Measurements from ENCODE around the gene SPRR5.

The SPRR5 gene

GRCh38 chr1:152946248-152946647 is 758 bp upstream of the SPRR5 start:
- TF ChIP-seq ZFX (IDR thresholded peaks at IDR 0.05) (no peak), CTCF (conservative IDR thresholded peaks at IDR 0.05) (no peak)

GRCh38 chr1:152951711-152952110 is 4.7 kb downstream of the SPRR5 start:
- TF ChIP-seq CTCF (conservative IDR thresholded peaks at IDR 0.05) (no peak), ZFX (IDR thresholded peaks at IDR 0.05) (no peak)
- no peak overlapping the region for H3K27ac ChIP-seq

More at GRCh38 chr1:152946248-152946647, 758 bp upstream of the SPRR5 start:
- no peak overlapping the region for H3K27ac ChIP-seq

DNA sequence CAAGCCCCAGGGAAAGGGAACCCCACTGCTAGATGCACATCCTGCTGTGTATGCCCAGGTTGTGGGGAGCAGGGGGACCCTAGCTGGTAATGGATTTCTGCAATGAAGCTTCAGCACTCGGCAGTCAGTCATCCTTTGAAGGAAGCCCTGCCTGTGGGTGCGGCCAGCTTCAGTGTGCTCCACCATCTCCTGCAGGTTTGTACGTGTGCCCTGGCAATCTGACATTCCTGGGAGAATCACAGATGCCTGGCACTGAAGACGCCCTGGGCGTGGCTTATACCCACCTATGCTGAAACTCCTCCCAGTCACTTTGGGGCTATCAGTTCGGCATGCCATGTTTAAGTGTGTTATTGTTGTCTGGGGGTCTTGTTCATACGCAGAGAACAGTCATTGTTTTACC is 6.8 kb downstream of the SPRR5 start:
- H3K27ac ChIP-seq = no peak overlapping the region

DNA sequence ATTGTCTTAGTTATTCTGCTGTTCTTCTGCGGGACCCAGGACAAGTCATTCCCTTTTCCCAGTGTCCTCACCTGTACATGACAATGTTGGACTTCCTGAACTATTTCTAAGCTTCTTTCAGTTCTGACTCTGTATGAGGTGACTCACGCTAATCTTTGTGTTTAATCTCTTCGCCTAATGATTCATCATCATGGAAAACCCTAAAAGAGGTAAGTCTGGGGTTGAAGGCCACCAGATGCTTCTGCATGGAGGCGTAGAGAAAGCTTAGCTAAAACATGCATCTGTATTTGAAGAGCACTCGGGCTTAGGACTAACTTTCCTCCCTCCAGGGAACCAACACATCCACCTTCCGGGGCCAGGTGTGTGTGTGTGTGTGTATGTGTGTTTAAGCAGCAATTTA is 7.4 kb downstream of the SPRR5 start:
- no peak overlapping the region for H3K27ac ChIP-seq
- TF ChIP-seq CTCF (conservative IDR thresholded peaks at IDR 0.05) (no peak), ZFX (IDR thresholded peaks at IDR 0.05) (no peak)

More for the DNA sequence above, 6.8 kb downstream of the SPRR5 start:
- no peak for TF ChIP-seq ZFX (IDR thresholded peaks at IDR 0.05)
- no peak for TF ChIP-seq CTCF (conservative IDR thresholded peaks at IDR 0.05)

GRCh38 chr1:152957561-152957960 is 10.6 kb downstream of the SPRR5 start:
- TF ChIP-seq ZFX (IDR thresholded peaks at IDR 0.05) (no peak), CTCF (conservative IDR thresholded peaks at IDR 0.05) (no peak)
- H3K27ac ChIP-seq = no peak overlapping the region

DNA sequence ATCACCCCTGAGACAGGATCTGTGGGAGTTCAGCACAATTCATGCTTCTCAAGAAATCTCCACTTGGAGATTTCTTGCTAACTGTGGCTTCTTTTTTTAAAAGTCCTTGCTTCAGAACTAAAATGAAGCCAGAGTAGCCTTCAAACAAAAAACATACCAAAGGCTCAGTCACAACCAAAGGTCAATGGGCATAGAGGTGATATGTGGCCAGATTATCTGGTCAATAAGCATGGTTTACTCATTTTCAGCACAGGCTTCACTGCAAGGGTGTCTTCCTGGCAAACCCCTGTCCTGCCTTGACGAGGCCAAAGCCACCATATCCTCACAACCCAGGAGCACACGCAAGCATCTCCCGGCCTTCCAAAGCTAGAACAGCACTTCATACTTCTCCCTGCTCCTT is 12.3 kb downstream of the SPRR5 start:
- H3K27ac ChIP-seq = no peak overlapping the region
- no peak for TF ChIP-seq CTCF (conservative IDR thresholded peaks at IDR 0.05)
- TF ChIP-seq ZFX (IDR thresholded peaks at IDR 0.05) = no peak

GRCh38 chr1:152959801-152960451 is 12.9 kb downstream of the SPRR5 start:
- no peak overlapping the region for H3K27ac ChIP-seq
- no peak for TF ChIP-seq ZFX (IDR thresholded peaks at IDR 0.05)
- no peak for TF ChIP-seq CTCF (conservative IDR thresholded peaks at IDR 0.05)
